ENCODE results near the gene NFATC2.
"Not testable (repeated sequence)": the region's sequence is repeated elsewhere in the genome, so short reads cannot be mapped to it uniquely, and the experiment has no call there.

Gene NFATC2

GRCh38 chr20:51540074-51540473, 2.4 kb downstream of the NFATC2 start:
- DNase-seq (ENCODE audit: low read depth in 2 of 2): not testable (repeated sequence)

GRCh38 chr20:51536116-51537069, 6.1 kb downstream of the NFATC2 start:
- no peak for DNase-seq (ENCODE audit: low read depth in 2 of 2)

GRCh38 chr20:51535674-51536073, 6.8 kb downstream of the NFATC2 start:
- DNase-seq (ENCODE audit: low read depth in 2 of 2): no peak

GRCh38 chr20:51535075-51535386, 7.5 kb downstream of the NFATC2 start:
- DNase-seq (ENCODE audit: low read depth in 2 of 2): no peak

- no peak for DNase-seq (ENCODE audit: low read depth in 2 of 2)
These were observed 9.0 kb downstream of the NFATC2 start for GRCh38 chr20:51533291-51534172.

GRCh38 chr20:51532577-51533191, 9.8 kb downstream of the NFATC2 start:
- no peak for DNase-seq (ENCODE audit: low read depth in 2 of 2)

GRCh38 chr20:51531712-51532456, 10.6 kb downstream of the NFATC2 start:
- DNase-seq (ENCODE audit: low read depth in 2 of 2): no peak

- DNase-seq (ENCODE audit: low read depth in 2 of 2): no peak
These were observed 11.3 kb downstream of the NFATC2 start for GRCh38 chr20:51531141-51531710.

- peak in 1 of 2 experiments; percentile 47 for DNase-seq (ENCODE audit: low read depth in 2 of 2)
These were observed 12.8 kb downstream of the NFATC2 start for GRCh38 chr20:51529758-51530157.

GRCh38 chr20:51529081-51529681, 13.3 kb downstream of the NFATC2 start:
- peak; percentile 72 to 82 for DNase-seq (ENCODE audit: low read depth in 2 of 2)

- DNase-seq (ENCODE audit: low read depth in 2 of 2): no peak
These were observed 14.1 kb downstream of the NFATC2 start for GRCh38 chr20:51528263-51529027.

GRCh38 chr20:51526754-51527153, 15.8 kb downstream of the NFATC2 start:
- DNase-seq (ENCODE audit: low read depth in 2 of 2): no peak

GRCh38 chr20:51526106-51526470, 16.4 kb downstream of the NFATC2 start:
- DNase-seq (ENCODE audit: low read depth in 2 of 2): no peak

- no peak for DNase-seq (ENCODE audit: low read depth in 2 of 2)
These were observed 17.0 kb downstream of the NFATC2 start for GRCh38 chr20:51525241-51526105.

- no peak for DNase-seq (ENCODE audit: low read depth in 2 of 2)
These were observed 19.1 kb downstream of the NFATC2 start for GRCh38 chr20:51523276-51524013.

GRCh38 chr20:51522207-51522606, 20.3 kb downstream of the NFATC2 start:
- DNase-seq (ENCODE audit: low read depth in 2 of 2): no peak

- DNase-seq (ENCODE audit: low read depth in 2 of 2): no peak
These were observed 24.7 kb downstream of the NFATC2 start for GRCh38 chr20:51517839-51518238.

- no peak for DNase-seq (ENCODE audit: low read depth in 2 of 2)
These were observed 25.7 kb downstream of the NFATC2 start for GRCh38 chr20:51516855-51517254.
